ENCODE measurements around the gene ADARB2. TPM values are rescaled to one million over a fixed set of nuclear protein-coding genes. Genes with fewer than 3 reads are reported as not detected.
A peak's percentile ranks its signal among the peaks of the same experiment; 100 is the strongest.

Gene ADARB2
- total RNA-seq, 1 donor from 2014 or later, result 1.8 TPM

DNA sequence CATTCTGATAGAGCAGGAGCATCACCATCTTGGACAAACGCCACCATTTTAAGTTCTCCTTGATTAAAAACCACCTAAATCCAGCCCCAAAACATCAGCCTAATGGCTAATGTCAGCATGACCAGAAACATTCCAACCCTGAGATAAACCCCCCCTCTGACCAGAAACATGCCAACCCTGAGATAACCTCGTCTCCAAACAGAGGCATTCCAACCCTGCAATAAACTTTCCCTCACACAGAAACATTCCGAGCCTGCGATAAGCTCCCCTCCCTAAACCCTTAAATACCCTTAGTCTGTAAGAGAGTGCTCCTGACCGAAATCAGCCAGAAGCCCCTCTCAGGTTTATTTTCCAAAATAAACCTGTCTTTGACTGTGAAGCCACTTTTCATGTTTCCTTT lies 76.5 kb downstream of the ADARB2 start:
- peaks cover 55% of the 10 kb centered on the region for H3K4me1 Mint-ChIP-seq
- TF ChIP-seq, protein P1, sequence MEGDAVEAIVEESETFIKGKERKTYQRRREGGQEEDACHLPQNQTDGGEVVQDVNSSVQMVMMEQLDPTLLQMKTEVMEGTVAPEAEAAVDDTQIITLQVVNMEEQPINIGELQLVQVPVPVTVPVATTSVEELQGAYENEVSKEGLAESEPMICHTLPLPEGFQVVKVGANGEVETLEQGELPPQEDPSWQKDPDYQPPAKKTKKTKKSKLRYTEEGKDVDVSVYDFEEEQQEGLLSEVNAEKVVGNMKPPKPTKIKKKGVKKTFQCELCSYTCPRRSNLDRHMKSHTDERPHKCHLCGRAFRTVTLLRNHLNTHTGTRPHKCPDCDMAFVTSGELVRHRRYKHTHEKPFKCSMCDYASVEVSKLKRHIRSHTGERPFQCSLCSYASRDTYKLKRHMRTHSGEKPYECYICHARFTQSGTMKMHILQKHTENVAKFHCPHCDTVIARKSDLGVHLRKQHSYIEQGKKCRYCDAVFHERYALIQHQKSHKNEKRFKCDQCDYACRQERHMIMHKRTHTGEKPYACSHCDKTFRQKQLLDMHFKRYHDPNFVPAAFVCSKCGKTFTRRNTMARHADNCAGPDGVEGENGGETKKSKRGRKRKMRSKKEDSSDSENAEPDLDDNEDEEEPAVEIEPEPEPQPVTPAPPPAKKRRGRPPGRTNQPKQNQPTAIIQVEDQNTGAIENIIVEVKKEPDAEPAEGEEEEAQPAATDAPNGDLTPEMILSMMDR (conservative IDR thresholded peaks at IDR 0.05), result no peak
- no peak for DNase-seq (ENCODE audit: low read depth, low spot score)
- peak overlapping the region; percentile 44 for H3K27ac Mint-ChIP-seq (ENCODE audit: unreplicated experiment)
- H3K27me3 Mint-ChIP-seq (ENCODE audit: low read depth), result peaks cover 8% of the 10 kb centered on the region
- H3K36me3 Mint-ChIP-seq (ENCODE audit: low read depth), result no peaks in the 10 kb centered on the region
- H3K4me3 Mint-ChIP-seq, result no peak overlapping the region
- H3K9me3 Mint-ChIP-seq, result no peaks in the 10 kb centered on the region

GRCh38 chr10:1660386-1660785 lies 76.9 kb downstream of the ADARB2 start:
- Mint-ChIP-seq H3K4me3 (no peak overlapping the region), H3K36me3 (ENCODE audit: low read depth) (no peaks in the 10 kb centered on the region), H3K4me1 (peaks cover 57% of the 10 kb centered on the region), H3K9me3 (no peaks in the 10 kb centered on the region), H3K27ac (ENCODE audit: unreplicated experiment) (no peak overlapping the region), H3K27me3 (ENCODE audit: low read depth) (peaks cover 8% of the 10 kb centered on the region)
- no peak for DNase-seq (ENCODE audit: low read depth, low spot score)
- TF ChIP-seq, protein P1 (conservative IDR thresholded peaks at IDR 0.05), result no peak

DNA sequence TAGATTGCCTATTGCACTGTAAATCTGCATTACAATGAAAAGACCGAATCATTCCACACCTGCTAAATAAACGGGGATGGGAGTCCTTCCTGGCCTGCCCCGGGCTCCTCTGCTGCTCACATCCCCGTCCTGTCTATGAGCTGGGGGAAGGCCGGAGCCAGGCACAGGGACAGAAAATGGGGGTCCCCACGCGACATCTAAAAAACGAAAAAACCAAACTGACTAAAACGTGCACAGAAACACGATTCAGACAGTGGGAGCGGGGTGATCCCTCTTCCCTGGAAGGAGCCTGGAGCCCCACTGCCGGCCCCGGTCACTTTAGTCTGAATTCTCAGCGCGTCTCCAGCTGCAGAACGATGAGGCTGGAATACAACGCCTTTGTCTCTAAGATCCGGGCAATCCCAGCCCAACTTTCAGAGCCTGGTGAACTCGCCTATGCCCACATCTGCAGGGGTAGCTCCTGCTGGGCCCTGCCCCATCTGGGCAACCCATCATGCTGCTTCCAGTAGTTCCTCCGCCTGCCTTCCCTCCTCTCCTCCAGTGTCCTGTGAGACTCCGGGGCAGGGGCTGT lies 78.0 kb downstream of the ADARB2 start:
- Mint-ChIP-seq H3K4me1 (peaks cover 52% of the 10 kb centered on the region), H3K27me3 (ENCODE audit: low read depth) (peaks cover 8% of the 10 kb centered on the region), H3K9me3 (no peaks in the 10 kb centered on the region)

DNA sequence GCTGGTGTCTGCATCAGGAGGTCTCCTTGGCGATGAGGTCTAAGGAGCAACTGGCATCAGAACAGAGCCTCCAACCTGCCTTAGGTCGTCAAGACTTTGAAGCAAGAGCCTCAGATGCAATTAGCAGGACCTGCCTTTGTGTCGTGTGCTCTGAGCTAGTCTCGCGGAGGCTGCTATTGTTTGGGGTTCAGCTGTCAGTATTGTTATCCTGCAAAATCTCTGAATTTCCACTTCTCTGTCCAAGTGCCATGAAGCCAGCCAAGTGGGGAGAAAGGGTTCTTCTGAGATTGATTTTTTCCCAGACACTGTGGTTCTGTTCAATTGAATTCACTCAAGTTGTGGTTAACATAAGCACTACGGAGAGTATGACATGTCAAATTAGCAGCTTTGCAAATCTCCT lies 78.7 kb downstream of the ADARB2 start:
- DNase-seq (ENCODE audit: low read depth, low spot score), result no peak
- peak overlapping the region; percentile 85 for H3K27ac Mint-ChIP-seq (ENCODE audit: unreplicated experiment)
- H3K9me3 Mint-ChIP-seq, result no peaks in the 10 kb centered on the region
- H3K27me3 Mint-ChIP-seq (ENCODE audit: low read depth), result peaks cover 8% of the 10 kb centered on the region
- peaks cover 46% of the 10 kb centered on the region for H3K4me1 Mint-ChIP-seq
- TF ChIP-seq, protein P1 (conservative IDR thresholded peaks at IDR 0.05), result no peak
- H3K36me3 Mint-ChIP-seq (ENCODE audit: low read depth), result no peaks in the 10 kb centered on the region
- no peak overlapping the region for H3K4me3 Mint-ChIP-seq

More for the DNA sequence above, 78.0 kb downstream of the ADARB2 start:
- TF ChIP-seq, protein P1 (conservative IDR thresholded peaks at IDR 0.05), result no peak
- H3K4me3 Mint-ChIP-seq, result no peak overlapping the region
- no peaks in the 10 kb centered on the region for H3K36me3 Mint-ChIP-seq (ENCODE audit: low read depth)
- H3K27ac Mint-ChIP-seq (ENCODE audit: unreplicated experiment), result no peak overlapping the region
- no peak for DNase-seq (ENCODE audit: low read depth, low spot score)

DNA sequence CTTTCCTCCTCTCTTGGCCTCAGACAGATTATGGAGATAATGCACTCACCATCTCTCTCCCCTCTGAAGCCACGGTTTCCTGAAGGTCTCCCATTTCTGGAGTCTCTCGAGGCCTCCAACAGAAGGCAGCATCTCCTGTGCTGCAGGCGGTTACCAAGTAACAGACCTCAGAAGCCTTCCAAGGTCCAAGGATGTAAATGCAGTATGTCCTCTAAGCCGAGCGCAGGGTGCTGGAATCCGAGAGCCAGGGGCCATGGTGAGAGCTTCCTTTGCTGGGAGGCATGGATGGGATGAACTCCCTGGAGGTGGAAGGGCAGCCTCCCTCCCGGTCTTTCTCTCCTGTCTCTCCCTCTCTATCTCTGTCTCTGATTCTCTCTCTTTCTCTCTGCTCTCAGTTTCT lies 79.8 kb downstream of the ADARB2 start:
- H3K36me3 Mint-ChIP-seq (ENCODE audit: low read depth), result no peaks in the 10 kb centered on the region
- no peak for DNase-seq (ENCODE audit: low read depth, low spot score)
- no peak overlapping the region for H3K4me3 Mint-ChIP-seq
- H3K27me3 Mint-ChIP-seq (ENCODE audit: low read depth), result peaks cover 8% of the 10 kb centered on the region
- TF ChIP-seq, protein P1 (conservative IDR thresholded peaks at IDR 0.05), result no peak
- H3K27ac Mint-ChIP-seq (ENCODE audit: unreplicated experiment), result no peak overlapping the region
- H3K9me3 Mint-ChIP-seq, result no peaks in the 10 kb centered on the region
- H3K4me1 Mint-ChIP-seq, result peaks cover 42% of the 10 kb centered on the region
